ENCODE data around the gene GOLIM4.

GRCh38 chr3:168093790-168094189, 1.9 kb downstream of the GOLIM4 start:
- TF ChIP-seq CTCF (IDR thresholded peaks at IDR 0.05) (no peak), POLR2A (IDR thresholded peaks at IDR 0.05) (no peak)
